NK-92 (cell line): ENCODE results near the gene LPIN1.
"Not testable (repeated sequence)": the region's sequence is repeated elsewhere in the genome, so short reads cannot be mapped to it uniquely, and the experiment has no call there.

Source experiments
- DNase-seq: peaks from one replicate; lab custom pipeline; 2025; ENCODE audit not compliant: unreplicated experiment; lab: John Stamatoyannopoulos, UW

Gene LPIN1

DNA sequence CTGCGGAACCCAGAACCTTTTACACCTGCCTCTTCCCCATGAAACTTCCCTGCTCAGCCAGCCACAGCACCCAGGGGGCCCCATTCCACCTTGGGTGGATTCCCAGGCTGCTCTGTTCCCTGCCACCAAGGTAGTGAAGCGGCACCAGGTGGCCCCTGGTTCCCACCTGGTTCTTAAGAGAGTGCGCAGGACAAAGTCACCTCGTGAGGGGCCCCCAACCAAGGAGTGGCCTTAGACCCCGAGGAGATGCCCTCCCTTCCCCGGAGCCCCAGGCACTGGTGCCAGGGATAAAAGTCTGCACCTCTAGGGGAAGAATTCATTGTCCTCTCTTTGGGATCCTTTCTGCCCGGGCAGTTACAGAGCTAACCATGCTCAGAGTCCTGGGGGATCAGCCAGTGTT, 3.1 kb upstream of the LPIN1 start:
- no peak for DNase-seq

DNA sequence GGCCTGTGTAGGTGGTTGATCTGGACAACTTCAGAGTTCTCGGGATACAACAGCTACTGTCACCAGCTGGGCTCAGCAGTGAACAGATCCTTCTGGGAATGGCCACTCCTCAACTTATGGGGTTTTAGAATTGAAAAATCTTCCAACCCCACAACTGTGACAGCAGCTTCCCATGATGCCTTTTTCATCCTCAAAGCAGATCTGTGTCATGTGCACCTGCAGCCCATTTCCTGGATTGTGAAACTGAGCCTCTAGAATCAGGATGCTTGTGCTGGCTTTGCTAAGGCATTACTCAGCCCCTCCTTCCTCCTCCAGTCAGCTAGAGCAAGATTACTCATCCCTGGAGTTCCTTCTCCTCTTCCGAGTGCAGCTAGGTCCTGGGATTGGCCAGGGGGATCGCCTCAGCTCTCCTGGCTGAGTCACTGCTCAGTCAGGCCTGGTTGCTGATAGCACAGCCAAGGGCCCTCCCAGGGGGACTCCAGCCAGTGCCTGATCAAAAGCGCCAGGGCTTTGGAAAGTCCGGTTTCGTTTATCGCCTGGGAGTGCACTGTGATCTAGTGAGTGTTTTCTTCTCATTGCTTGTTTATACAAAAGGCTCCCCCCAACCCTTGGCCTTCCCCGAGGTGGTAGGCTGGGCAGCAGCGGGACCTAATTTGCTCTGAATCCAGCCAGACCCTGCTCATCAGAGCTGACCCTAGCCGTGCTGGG, 2.4 kb upstream of the LPIN1 start:
- no peak for DNase-seq

DNA sequence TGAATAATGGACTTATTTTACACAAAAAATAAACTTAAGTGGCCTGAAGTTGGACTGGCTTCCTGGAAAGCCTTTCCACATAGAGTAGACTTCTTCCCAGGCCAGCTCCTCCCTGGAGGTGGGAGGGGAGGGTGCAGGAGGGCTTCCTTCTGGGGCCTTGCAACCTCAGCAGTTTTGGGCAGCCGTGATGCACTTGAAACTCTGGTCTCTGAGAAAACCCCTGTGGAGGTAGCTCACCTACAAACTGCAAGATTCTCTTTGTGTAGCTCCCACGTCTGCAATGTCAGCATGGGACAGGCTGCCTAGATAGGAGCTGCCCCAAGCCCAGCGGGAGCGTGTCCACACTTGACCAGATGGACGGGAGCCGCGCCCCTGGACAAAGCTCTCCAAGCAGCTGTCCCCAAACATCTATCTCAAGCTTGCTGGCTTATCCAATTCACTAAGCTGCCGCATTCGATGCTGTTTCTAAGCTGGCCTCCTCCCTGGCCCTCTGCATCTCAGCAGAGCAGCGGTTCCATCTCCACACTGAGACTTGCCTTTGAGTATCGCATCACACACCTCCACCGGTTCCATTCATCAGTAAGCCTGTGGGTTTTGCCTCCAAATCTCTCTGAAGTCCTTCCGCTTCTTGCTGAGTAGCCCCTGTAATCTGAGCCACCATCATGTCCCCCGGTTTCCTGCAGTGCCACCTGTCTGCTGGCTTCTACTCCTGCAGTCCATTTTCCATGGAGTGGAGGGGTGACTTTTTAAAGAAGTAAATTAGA, 1.6 kb upstream of the LPIN1 start:
- DNase-seq: no peak

DNA sequence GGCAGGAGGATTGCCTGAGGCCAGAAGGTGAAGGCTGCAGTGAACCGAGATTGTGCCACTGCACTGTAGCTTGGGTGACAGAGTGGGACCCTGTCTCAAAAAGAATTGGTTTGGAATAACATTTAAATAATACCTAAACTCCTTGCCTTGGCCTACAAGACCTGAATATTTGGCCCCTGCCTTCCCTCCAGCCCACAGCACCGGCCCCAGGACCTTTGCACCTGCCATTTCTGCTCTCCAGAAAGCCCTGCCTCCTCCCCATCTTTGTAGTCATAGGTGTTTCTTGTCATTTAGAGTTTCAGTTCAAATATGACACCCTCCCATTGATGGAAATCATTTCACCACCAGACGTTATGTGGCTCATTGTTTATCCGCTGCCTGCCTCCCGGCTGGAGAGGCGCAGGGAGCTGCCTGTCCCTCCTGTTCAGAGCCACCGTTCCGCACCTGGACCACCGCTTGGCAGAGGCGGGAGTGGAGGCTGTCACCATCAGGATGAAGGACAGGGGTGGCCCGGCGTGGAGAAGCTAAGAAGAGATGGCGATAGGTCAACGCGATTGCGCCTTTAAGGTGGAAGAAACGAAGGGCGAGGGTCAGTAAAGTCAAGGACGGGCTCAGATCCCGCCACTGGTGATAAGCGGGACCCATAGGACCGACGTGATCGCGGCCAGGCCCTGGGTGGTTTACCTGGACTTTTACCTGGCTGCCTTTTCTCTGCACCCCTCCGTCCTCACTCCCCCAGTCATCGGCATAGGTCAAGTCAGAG, 638 bp upstream of the LPIN1 start:
- DNase-seq: no peak

DNA sequence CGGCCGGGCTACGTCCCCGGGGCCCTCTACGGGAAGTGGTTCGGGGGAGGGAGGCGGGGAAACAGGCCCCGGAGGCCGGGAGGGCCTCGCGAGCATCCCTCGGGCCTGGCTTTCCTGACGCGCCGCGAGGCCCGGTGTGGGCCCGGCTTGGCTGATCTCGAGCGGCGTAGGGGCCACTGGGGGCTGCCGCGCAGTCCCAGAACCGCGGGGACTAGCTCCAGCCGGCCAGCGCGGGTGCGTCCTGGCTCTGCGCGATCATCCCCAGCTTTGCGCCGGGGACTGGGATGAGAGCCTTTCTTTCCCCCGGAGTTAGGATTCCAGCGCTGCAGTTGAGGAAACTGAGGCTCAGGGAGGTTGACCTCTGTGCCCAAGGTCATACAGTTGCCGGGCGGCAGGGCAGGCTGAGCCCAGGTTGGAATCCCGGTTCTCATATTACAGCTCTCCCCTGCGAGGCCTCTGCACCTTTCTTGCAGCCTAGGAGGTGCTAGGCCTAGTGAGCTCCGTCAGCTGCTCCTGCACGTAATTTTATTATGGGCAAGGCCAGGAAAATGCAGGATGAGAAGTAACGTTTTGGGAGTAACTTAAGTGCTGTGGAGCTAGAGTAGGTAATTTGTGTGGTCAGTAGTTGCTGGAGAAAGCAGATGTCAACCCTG, 501 bp downstream of the LPIN1 start:
- no peak for DNase-seq

DNA sequence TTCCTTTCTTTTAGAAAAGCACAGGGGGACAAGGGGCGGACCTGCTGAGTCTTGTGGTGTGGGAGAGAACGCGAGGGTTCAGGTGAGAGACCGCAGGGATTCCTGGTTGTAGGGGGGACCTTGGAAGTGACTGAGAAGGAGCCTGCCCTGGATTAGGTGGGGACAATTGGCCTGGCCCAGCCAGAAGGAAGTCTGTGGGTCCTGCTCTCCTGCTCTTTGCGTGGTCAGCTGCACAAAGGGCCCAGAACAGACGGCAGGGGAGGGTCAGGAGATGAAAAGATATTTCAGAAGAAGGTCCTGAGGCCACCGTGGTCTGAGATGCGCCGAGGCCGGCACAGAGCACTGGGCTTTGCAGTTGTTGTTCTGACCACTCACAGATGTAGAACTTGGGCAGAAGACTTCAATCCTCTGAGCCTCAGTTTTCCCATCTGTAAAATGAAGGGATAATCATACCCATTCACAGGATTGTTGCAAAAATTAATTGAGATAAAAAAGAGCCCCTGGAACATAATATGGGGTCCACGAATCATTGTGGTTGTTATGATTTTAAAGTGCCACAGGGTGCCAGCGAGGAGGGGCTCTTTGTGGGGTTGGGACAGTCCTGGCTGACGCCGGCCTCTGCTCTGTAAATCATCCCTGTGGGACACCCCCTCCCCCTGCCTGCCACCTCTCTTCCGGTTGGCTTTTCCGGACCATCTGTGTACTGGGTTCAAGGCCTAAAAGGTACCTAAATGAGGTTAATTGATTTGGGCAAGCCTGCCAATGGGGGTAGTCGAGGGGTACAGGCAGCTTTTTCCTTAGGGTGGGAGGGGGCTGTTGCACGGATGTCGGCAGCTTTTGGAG, 1.8 kb downstream of the LPIN1 start:
- DNase-seq: no peak

DNA sequence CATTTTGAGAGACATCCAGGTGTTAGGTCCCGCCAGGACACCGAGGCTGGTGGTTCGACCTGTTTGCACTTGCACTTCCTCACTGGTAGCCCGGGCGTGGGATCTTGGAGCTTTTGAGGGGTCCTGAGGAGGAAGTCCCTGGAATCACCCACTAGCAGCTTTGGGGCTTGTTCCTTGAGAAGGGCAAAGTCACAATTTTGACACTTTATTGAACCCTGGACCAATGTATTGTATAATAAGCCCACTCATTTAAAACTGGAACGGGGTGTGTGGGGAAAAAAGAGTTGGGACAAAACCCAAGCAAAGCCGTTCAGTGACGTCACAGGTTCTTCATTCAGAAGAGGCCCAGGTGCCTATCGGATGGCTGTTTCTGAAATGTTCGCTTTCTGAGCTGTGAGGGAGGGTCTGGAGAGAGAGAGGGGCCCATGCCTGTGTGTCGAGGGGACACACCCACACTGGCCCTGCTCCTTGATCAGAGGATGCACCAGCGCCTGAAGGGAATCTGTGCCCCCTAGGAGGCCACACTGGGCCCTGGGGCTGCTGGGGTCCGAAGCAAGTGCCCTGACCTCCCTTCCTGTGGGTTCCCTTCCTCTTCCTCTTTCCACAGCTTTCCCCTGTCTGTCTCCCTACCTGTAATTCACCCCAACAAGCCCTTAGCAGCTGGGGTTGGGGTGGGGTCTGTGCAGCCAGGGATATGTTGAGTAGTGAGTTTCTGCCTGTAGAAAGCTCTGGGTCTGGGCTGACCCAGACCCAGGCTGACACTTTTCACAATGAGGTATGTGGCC, 2.6 kb downstream of the LPIN1 start:
- no peak for DNase-seq

DNA sequence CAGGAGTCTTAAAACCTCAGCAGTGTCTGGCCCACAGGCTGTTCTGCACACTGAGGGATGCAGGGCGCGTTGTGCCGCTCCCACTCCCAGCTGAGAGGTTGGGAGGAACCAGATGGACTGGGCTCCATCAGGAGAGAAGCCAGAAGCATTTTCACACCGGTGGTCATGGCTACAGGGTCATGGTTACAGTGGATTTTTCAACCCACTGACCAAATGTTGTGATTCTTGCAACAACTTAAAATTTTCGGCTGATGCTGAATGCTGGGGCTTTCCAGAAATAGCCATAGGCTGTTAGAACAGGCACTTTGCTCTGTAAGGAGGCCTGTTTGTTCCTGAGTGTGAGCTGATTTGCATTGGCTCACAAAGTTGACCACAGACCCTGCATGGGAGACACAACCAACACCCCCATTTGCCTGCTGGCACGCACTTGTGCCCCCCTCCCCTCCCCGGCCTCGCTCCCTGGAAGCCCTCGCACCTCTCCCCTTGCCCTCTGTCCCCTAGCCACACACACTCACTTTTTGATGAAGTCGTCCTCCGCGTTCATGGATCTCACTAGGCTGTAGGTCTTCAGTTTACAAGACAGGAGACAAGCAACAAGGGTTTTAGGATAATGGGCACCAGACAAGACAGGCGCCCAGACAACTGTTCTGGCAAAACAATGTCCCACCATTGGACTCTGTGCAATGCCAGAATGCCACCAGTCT, 3.4 kb downstream of the LPIN1 start:
- no peak for DNase-seq

DNA sequence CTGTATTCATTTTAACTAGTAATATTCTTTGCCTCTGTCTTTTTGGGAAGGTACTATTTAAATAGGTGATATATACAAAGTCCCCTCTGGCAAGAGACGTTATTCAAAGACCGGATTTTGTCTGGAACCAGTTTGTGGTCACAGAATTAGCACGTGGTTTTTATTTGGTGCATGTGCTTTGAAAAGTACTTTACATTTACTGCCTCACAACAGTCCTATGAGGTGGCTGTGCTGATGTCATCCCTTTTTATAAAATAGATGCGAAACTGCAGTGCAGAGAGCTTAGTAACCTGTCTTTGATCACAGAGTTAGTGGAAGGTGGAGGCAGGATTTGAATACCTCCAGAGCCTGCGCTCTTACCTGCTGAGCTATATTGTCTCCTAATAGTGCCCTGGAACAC, 4.0 kb downstream of the LPIN1 start:
- no peak for DNase-seq

DNA sequence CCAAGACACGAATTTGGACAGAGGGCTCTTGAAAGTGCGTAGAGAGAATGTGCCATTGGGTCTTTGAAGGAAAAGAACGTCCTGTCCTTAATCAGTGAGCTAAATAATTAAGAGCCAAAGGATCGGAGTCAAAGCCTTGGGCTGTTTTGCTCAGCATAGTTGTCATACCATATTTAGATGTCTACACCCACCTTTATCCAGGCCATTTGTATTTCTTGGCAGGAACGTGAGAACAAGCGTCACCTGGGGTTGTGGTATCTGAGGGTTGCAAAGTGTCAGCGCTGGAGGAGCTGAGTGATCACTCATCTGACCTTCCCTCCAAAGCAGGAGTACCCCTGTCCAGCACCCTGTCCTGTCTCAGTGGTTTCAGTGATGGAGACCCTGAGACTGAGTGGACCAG, 4.5 kb downstream of the LPIN1 start:
- DNase-seq: no peak

DNA sequence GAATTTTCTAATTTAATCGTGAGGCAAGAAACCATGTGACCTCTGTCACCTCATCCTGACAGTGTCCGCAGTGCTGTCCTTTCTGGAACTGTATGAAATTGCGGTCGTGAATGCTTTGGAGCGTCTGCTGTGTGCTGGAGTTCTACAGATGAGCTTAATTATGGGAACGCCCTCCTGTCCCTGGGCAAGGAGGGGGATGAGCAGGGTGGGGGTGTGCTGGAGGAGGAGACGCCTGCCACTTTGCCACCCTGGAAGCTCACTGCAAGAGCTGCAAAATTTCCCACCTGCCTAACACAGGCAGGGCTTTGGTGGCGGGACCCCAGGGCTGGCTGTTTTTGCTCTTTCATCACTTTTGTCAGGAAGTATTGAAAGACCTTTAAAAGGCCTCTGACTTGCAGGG, 6.5 kb downstream of the LPIN1 start:
- DNase-seq: no peak

DNA sequence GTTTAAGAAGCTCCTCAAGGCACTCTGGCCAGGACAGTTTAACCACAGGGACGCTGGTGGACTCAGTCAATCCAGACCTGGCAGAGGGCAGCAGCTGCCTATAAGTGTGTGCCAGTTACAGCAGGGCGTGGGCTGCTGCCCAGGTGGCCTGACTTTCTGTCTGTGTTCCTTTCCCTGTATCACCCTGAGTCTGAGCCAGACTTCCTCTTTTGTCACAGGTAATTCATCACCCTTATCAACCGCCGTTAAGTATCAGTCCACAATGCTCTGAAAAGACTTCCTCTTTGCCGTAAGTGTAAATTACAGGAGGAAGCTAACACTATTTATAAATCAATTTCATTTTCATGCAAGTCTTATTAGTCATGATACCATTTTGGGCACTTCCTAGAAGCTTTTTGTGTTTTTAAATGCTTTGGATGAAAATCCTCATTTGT, 7.0 kb downstream of the LPIN1 start:
- DNase-seq: no peak

DNA sequence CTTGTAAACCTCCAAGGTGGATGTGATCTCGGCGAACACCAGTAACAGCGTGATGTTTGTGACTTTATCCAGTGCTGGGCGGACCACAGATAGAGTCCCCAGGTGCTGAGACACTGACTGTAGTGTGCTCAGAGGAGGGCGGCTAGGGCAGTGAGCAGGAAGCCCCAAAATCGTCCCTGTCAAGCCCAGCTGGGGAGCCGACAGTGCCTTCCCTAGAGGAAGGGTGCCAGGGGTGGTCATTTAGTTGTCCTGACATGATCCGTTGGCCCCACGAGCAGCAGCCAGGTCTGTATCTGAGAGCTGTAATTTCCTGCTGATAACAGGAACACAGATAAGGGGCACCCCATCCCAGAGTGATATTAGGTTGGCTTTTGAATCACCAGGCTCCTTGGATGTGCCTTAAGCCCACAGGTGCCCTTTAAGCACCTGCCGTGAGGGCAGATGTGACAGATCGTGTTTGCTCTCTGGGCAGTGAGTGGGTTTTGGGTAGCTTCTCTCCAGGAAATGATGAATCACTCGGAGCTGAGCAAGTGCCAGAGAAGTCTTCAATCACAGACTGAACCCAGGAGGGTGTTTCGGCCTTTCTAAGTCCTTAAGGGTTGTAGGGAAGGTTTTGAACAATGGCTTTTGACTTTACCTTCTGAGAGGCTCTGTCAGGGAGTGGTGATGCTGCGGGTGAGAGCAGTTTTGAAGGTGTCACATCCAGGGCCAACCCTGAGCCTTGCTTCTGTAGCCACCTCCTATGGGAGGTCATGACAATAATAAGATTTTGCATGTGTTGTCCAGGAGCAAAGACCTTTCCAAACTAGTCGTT, 7.7 kb downstream of the LPIN1 start:
- DNase-seq: peak; percentile 26

DNA sequence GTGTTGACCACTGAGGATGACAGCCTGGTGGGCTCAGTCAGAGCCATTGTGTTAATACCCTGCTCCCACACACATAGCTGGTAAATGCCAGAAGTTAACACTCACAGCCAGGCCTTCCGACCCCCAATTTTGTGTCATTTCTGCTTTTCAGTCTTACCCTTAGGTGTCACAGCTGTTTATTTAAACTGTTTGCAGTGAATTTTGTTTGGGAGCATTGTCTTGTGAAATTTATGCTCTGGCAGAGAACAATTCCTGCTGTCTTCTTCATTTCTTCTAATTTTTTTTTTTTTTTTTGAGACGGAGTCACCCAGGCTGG, 8.2 kb downstream of the LPIN1 start:
- DNase-seq: no peak

DNA sequence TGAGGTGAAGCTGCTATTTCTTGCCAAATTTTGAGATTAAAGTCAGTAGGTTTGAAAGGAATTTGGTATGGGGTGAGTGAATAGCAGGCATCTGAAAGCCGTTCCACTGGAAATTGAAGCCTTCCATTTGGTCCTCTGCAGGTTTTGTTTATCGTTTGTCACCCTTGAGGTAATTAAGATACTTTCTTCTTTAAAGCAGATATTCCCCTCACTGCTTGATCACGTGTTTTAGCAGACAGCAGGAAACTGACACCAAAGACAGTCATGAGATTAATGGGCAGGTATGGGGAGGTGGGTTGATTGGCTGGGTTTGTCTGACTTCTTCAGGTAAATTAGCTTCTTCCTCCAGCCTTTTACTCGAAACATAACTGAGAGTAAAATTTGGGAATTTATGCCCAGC, 10.7 kb downstream of the LPIN1 start:
- DNase-seq: no peak

DNA sequence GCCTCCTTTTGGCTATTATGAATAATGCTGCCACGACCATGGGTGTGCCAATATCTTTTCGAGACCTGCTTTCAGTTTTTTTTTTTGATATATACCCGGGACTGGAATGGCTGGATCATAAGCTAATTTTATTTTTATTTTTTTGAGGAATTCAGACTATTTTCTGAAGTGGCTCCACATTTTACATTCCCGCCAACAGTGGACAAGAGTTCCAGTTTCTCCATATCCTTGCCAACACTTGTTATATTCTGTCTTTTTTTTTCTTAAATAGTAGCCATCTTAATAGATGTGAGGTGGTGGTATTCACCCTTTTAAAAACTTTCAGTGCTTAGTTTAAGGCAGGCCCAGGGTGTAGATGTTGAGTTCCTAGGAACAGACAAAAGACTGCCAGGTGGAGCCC, 11.8 kb downstream of the LPIN1 start:
- DNase-seq: no peak

DNA sequence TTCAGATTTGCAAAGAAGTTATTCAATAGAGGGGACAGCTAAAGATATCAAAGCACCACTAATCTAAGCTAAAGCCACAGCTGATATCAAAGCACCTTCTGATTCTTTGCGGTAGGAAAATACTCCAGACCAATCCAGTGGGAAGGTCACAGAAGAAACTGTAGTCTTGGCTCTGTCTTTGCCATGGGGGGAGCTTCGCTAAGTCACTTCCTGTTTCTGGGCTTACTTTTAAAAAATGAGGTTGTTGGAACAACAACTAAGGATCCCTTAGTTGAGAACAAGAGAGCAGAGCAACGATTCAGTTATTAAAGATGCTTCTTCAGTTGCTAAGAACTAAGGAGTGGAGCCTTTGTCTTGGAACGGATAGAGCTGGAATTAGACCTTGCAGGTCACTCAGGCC, 12.2 kb downstream of the LPIN1 start:
- no peak for DNase-seq

DNA sequence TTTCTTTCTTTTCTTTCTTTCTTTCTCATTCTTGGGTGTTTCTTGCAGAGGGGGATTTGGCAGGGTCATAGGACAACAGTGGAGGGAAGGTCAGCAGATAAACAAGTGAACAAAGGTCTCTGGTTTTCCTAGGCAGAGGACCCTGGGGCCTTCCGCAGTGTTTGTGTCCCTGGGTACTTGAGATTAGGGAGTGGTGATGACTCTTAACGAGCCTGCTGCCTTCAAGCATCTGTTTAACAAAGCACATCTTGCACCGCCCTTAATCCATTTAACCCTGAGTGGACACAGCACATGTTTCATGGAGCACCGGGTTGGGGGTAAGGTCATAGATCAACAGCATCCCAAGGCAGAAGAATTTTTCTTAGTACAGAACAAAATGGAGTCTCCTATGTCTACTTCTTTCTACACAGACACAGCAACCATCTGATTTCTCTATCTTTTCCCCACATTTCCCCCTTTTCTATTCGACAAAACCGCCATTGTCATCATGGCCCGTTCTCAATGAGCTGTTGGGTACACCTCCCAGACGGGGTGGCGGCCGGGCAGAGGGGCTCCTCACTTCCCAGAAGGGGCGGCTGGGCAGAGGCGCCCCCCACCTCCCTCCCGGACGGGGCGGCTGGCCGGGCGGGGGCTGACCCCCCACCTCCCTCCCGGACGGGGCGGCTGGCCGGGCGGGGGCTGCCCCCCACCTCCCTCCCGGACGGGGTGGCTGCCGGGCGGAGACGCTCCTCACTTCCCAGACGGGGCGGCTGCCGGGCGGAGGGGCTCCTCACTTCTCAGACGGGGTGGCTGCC, 12.9 kb downstream of the LPIN1 start:
- DNase-seq: not testable (repeated sequence)
